H9 (cell line): Measurements from ENCODE around the gene IQCF2. TPM values are rescaled to one million over a fixed set of nuclear protein-coding genes. Genes with fewer than 3 reads are reported as not detected.

Source experiments
- DNase-seq: peaks from one replicate; pipeline ENCODE4 v3.0.0-alpha.2; 2017
- H2AFZ ChIP-seq: one replicate; pipeline ENCODE4 v1.6.1; 2013; ENCODE audit warnings: mild to moderate bottlenecking, low read length, control low read depth, moderate library complexity
- H2AK5ac ChIP-seq: 2 replicates; pipeline ENCODE4 v1.6.1; 2013; ENCODE audit warnings: low read length, control low read depth, mixed read lengths; ENCODE audit not compliant: insufficient read length
- H2BK120ac ChIP-seq: one replicate; pipeline ENCODE4 v1.6.1; 2013; ENCODE audit warnings: low read depth, mild to moderate bottlenecking, low read length, control low read depth, inconsistent platforms; ENCODE audit not compliant: poor library complexity, severe bottlenecking
- H2BK12ac ChIP-seq: 2 replicates; pipeline ENCODE4 v1.6.1; 2013; ENCODE audit warnings: low read length, control low read depth, mixed read lengths, low read depth; ENCODE audit not compliant: insufficient read length
- H2BK15ac ChIP-seq: 2 replicates; pipeline ENCODE4 v1.6.1; 2013; ENCODE audit warnings: low read depth, low read length, control low read depth
- H2BK20ac ChIP-seq: one replicate; pipeline ENCODE4 v1.6.1; 2013; ENCODE audit warnings: low read depth, mild to moderate bottlenecking, low read length, control low read depth, inconsistent platforms; ENCODE audit not compliant: poor library complexity, severe bottlenecking
- H2BK5ac ChIP-seq: 2 replicates; pipeline ENCODE4 v1.6.1; 2013; ENCODE audit warnings: low read length, control low read depth, mixed read lengths; ENCODE audit not compliant: insufficient read length
- H3K14ac ChIP-seq: 2 replicates; pipeline ENCODE4 v1.6.1; 2013; ENCODE audit warnings: low read length, control low read depth; ENCODE audit not compliant: insufficient read depth
- H3K18ac ChIP-seq: 2 replicates; pipeline ENCODE4 v1.6.1; 2013; ENCODE audit warnings: low read depth, mild to moderate bottlenecking, mixed read lengths, low read length, control low read depth; ENCODE audit not compliant: insufficient read length
- H3K23ac ChIP-seq: 2 replicates; pipeline ENCODE4 v1.6.1; 2013; ENCODE audit warnings: low read length, control low read depth, mixed read lengths, low read depth; ENCODE audit not compliant: insufficient read length
- H3K23me2 ChIP-seq: 2 replicates; pipeline ENCODE4 v1.6.1; 2013; ENCODE audit warnings: low read depth, mild to moderate bottlenecking, mixed read lengths, low read length, control low read depth; ENCODE audit not compliant: insufficient read length, poor library complexity, severe bottlenecking
- H3K27ac ChIP-seq: 2 replicates; pipeline ENCODE4 v1.5.1; 2013; ENCODE audit warnings: low read length, control low read depth, mixed read lengths, low read depth; ENCODE audit not compliant: insufficient read length
- H3K27me3 ChIP-seq: 2 replicates; pipeline ENCODE4 v1.6.1; 2013; ENCODE audit warnings: low read length, control low read depth, inconsistent platforms; ENCODE audit not compliant: insufficient read depth
- H3K4ac ChIP-seq: 2 replicates; pipeline ENCODE4 v1.6.1; 2013; ENCODE audit warnings: low read depth, mild to moderate bottlenecking, control low read depth, inconsistent platforms, low read length, moderate library complexity
- H3K4me1 ChIP-seq: 2 replicates; pipeline ENCODE4 v1.6.1; 2013; ENCODE audit warnings: low read length, control low read depth, inconsistent platforms; ENCODE audit not compliant: insufficient read depth
- H3K4me2 ChIP-seq: 2 replicates; pipeline ENCODE4 v1.6.1; 2013; ENCODE audit warnings: low read length, control low read depth, mixed read lengths; ENCODE audit not compliant: insufficient read length, insufficient read depth
- H3K56ac ChIP-seq: 2 replicates; pipeline ENCODE4 v1.6.1; 2013; ENCODE audit warnings: low read depth, mild to moderate bottlenecking, mixed read lengths, low read length, control low read depth; ENCODE audit not compliant: insufficient read length
- H3K79me1 ChIP-seq: 2 replicates; pipeline ENCODE4 v1.6.1; 2013; ENCODE audit warnings: low read depth, mild to moderate bottlenecking, moderate library complexity, low read length, control low read depth, inconsistent platforms; ENCODE audit not compliant: insufficient read depth, poor library complexity, severe bottlenecking
- H3K79me2 ChIP-seq: 2 replicates; pipeline ENCODE4 v1.6.1; 2013; ENCODE audit warnings: low read length, control low read depth, inconsistent platforms; ENCODE audit not compliant: insufficient read depth
- H3K9ac ChIP-seq: 2 replicates; pipeline ENCODE4 v1.6.1; 2013; ENCODE audit warnings: low read length, control low read depth, mixed read lengths; ENCODE audit not compliant: insufficient read length; ENCODE audit errors: extremely low read depth
- H3K9me3 ChIP-seq: one replicate; pipeline ENCODE4 v1.6.1; 2013; ENCODE audit warnings: low read depth, low read length, inconsistent platforms; ENCODE audit not compliant: control insufficient read depth
- H3T11ph ChIP-seq: one replicate; pipeline ENCODE4 v1.6.1; 2013; ENCODE audit warnings: mild to moderate bottlenecking, low read length, control low read depth, inconsistent platforms
- H4K20me1 ChIP-seq: one replicate; pipeline ENCODE4 v1.6.1; 2013; ENCODE audit not compliant: control insufficient read depth, insufficient read length, insufficient read depth
- H4K5ac ChIP-seq: 2 replicates; pipeline ENCODE4 v1.6.1; 2013; ENCODE audit warnings: low read depth, mild to moderate bottlenecking, mixed read lengths, low read length, control low read depth; ENCODE audit not compliant: insufficient read length
- H4K8ac ChIP-seq: replicated peaks from 2 replicates; pipeline ENCODE4 v1.6.1; 2013; ENCODE audit warnings: low read length, control low read depth, mixed read lengths, low read depth; ENCODE audit not compliant: insufficient read length
- H4K91ac ChIP-seq: 2 replicates; pipeline ENCODE4 v1.6.1; 2013; ENCODE audit warnings: low read depth, mild to moderate bottlenecking, moderate library complexity, mixed read lengths, low read length, control low read depth; ENCODE audit not compliant: insufficient read length
- H3K27ac Mint-ChIP-seq, 3 experiments: 2 replicates in 2 of 3; 3 replicates in 1 of 3; pipeline ENCODE4 v1.8.0; 2020 to 2021; ENCODE audit warnings: mixed read lengths in 3 of 3, mild to moderate bottlenecking in 1 of 3, moderate library complexity in 1 of 3
- H3K27me3 Mint-ChIP-seq: 2 replicates; pipeline ENCODE4 v1.8.0; 2021; ENCODE audit warnings: low read depth, mild to moderate bottlenecking, moderate library complexity, mixed read lengths
- H3K36me3 Mint-ChIP-seq, 3 experiments: 2 replicates in 2 of 3; 3 replicates in 1 of 3; pipeline ENCODE4 v1.8.0; 2020 to 2021; ENCODE audit warnings: low read depth in 3 of 3, mixed read lengths in 3 of 3; ENCODE audit not compliant: insufficient read depth in 1 of 3
- H3K4me1 Mint-ChIP-seq, 2 experiments: 2 replicates each; pipeline ENCODE4 v1.8.0; 2020; ENCODE audit warnings: mixed read lengths in 2 of 2
- H3K4me3 Mint-ChIP-seq, 2 experiments: 2 replicates in 1 of 2; 3 replicates in 1 of 2; pipeline ENCODE4 v1.8.0; 2020 to 2021; ENCODE audit warnings: mild to moderate bottlenecking in 2 of 2, mixed read lengths in 2 of 2, moderate library complexity in 1 of 2
- H3K9me3 Mint-ChIP-seq, 2 experiments: 2 replicates in 1 of 2; 3 replicates in 1 of 2; pipeline ENCODE4 v1.8.0; 2020; ENCODE audit warnings: mild to moderate bottlenecking in 2 of 2, mixed read lengths in 2 of 2, moderate library complexity in 1 of 2
- WGBS: extraction: QIAGEN DNeasy Blood & Tissue Kit; methylation state at CpG from one replicate; pipeline ENCODE4 v1.1.7; 2013; ENCODE audit warnings: missing lambda C conversion rate, low lambda C conversion rate, mixed read lengths; ENCODE audit not compliant: insufficient read length; ENCODE audit errors: extremely low coverage; 5-methylcytosine and 5-hydroxymethylcytosine counted together
- total RNA-seq: library from RNA; stranded (reverse); gene quantifications from 2 replicates; pipeline ENCODE4 v1.2.1, GENCODE V29; 2021
- TF ChIP-seq, protein P1 (sequence below): fragments of 200-600 bp; sonication (generic); conservative IDR thresholded peaks from 3 replicates; pipeline ENCODE4 v1.8.0; 2021; ENCODE audit warnings: antibody characterized with exemption, mild to moderate bottlenecking

The IQCF2 gene
- total RNA-seq, 1 experiment from 2014 or later, result not detected

DNA sequence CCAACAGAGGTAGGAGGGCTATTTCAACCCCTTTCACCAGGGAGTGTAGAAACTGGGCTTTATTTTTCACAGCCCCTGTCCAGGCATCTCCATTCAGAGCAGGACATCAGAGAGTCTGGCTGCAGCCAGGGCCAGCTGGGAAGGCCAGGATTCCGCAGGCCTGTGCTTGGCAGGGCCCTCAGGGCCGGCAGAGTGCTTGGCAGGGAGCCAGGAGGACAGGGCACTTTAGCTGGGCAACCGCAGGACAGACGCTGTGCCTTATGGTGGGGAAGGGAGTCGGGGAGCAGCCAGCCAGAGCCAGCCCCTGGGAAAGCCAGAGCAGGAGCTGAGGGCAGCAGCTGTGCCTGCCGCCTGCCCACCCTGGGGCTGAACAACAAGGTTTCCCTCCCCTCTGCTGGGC lies 47.9 kb upstream of the IQCF2 start:
- no peak overlapping the region for H3K27ac Mint-ChIP-seq
- no peak overlapping the region for H3K14ac ChIP-seq

More for the DNA sequence above, 47.9 kb upstream of the IQCF2 start:
- H2BK15ac ChIP-seq, result no peak overlapping the region
- peaks cover 5 to 8% of the 10 kb centered on the region in 2 experiments; a peak in 3 of 4 replicates for H3K4me1 Mint-ChIP-seq
- H3K4me1 ChIP-seq, result no peaks in the 10 kb centered on the region
- no peak overlapping the region for H3T11ph ChIP-seq
- no peaks in the 10 kb centered on the region for H3K79me2 ChIP-seq
- H3K18ac ChIP-seq, result no peak overlapping the region
- H3K79me1 ChIP-seq, result no peaks in the 10 kb centered on the region
- no peaks in the 10 kb centered on the region for H4K20me1 ChIP-seq
- H3K23ac ChIP-seq, result no peak overlapping the region
- no peak overlapping the region for H2AFZ ChIP-seq
- no peak overlapping the region for H2BK120ac ChIP-seq
- H4K5ac ChIP-seq, result no peak overlapping the region
- no peaks in the 10 kb centered on the region for H3K23me2 ChIP-seq
- TF ChIP-seq, protein P1, sequence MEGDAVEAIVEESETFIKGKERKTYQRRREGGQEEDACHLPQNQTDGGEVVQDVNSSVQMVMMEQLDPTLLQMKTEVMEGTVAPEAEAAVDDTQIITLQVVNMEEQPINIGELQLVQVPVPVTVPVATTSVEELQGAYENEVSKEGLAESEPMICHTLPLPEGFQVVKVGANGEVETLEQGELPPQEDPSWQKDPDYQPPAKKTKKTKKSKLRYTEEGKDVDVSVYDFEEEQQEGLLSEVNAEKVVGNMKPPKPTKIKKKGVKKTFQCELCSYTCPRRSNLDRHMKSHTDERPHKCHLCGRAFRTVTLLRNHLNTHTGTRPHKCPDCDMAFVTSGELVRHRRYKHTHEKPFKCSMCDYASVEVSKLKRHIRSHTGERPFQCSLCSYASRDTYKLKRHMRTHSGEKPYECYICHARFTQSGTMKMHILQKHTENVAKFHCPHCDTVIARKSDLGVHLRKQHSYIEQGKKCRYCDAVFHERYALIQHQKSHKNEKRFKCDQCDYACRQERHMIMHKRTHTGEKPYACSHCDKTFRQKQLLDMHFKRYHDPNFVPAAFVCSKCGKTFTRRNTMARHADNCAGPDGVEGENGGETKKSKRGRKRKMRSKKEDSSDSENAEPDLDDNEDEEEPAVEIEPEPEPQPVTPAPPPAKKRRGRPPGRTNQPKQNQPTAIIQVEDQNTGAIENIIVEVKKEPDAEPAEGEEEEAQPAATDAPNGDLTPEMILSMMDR, result no peak
- H3K4ac ChIP-seq, result no peak overlapping the region
- H3K56ac ChIP-seq, result no peak overlapping the region
- H3K9me3 ChIP-seq, result no peaks in the 10 kb centered on the region
- no peak overlapping the region for H2BK5ac ChIP-seq
- H2BK12ac ChIP-seq, result no peak overlapping the region
- DNase-seq, result no peak
- no peak overlapping the region for H3K4me3 Mint-ChIP-seq
- no peaks in the 10 kb centered on the region for H3K27me3 ChIP-seq
- H3K27me3 Mint-ChIP-seq, result peaks cover 6% of the 10 kb centered on the region
- H2AK5ac ChIP-seq, result no peak overlapping the region
- no peak overlapping the region for H3K27ac ChIP-seq
- H3K4me2 ChIP-seq, result no peak overlapping the region
- H3K36me3 Mint-ChIP-seq, result no peaks in the 10 kb centered on the region; a peak in 1 of 7 replicates
- peaks cover 0 to 3% of the 10 kb centered on the region in 2 experiments; a peak in 1 of 5 replicates for H3K9me3 Mint-ChIP-seq
- no peak overlapping the region for H4K8ac ChIP-seq
- H3K9ac ChIP-seq, result no peak overlapping the region
- H4K91ac ChIP-seq, result no peak overlapping the region
- H2BK20ac ChIP-seq, result no peak overlapping the region
- WGBS, result no CpG with 5 or more reads among the region's 6 CpGs
